Ishikawa (cell line): ENCODE data around the gene ABCE1.

Experiments
- CEBPB ChIP-seq: IDR thresholded peaks from 2 replicates; pipeline ENCODE4 v1.6.1; 2012
- CREB1 ChIP-seq: IDR thresholded peaks from 2 replicates; pipeline ENCODE4 v1.6.1; 2012; ENCODE audit warnings: low read depth
- EGR1 ChIP-seq: IDR thresholded peaks from 2 replicates; pipeline ENCODE4 v1.6.1; 2012
- EP300 ChIP-seq: IDR thresholded peaks from 2 replicates; pipeline ENCODE4 v1.6.1; 2012; ENCODE audit warnings: borderline replicate concordance
- FOXM1 ChIP-seq: IDR thresholded peaks from 2 replicates; pipeline ENCODE4 v1.6.1; 2012; ENCODE audit warnings: low read depth, borderline replicate concordance
- NFIC ChIP-seq: IDR thresholded peaks from 2 replicates; pipeline ENCODE4 v1.6.1; 2012
- RAD21 ChIP-seq: IDR thresholded peaks from 2 replicates; pipeline ENCODE4 v1.6.1; 2012; ENCODE audit warnings: low read depth
- REST ChIP-seq: IDR thresholded peaks from 2 replicates; pipeline ENCODE4 v1.6.1; 2012; ENCODE audit warnings: low read depth, mild to moderate bottlenecking
- TAF1 ChIP-seq: IDR thresholded peaks from 2 replicates; pipeline ENCODE4 v1.6.1; 2012; ENCODE audit warnings: low read depth, mild to moderate bottlenecking
- TCF12 ChIP-seq: IDR thresholded peaks from 2 replicates; pipeline ENCODE4 v1.6.1; 2012; ENCODE audit warnings: low read depth
- TEAD4 ChIP-seq: IDR thresholded peaks from 2 replicates; pipeline ENCODE4 v1.6.1; 2012
- YY1 ChIP-seq: IDR thresholded peaks from 2 replicates; pipeline ENCODE4 v1.6.1; 2012; ENCODE audit warnings: low read depth
- ZBTB7A ChIP-seq: IDR thresholded peaks from 2 replicates; pipeline ENCODE4 v1.6.1; 2012; ENCODE audit warnings: low read depth
- TF ChIP-seq, protein P1 (sequence below): IDR thresholded peaks from 2 replicates; pipeline ENCODE4 v1.6.1; 2012
- TF ChIP-seq, protein P2 (sequence below): IDR thresholded peaks from 2 replicates; pipeline ENCODE4 v1.6.1; 2012

Gene ABCE1

DNA sequence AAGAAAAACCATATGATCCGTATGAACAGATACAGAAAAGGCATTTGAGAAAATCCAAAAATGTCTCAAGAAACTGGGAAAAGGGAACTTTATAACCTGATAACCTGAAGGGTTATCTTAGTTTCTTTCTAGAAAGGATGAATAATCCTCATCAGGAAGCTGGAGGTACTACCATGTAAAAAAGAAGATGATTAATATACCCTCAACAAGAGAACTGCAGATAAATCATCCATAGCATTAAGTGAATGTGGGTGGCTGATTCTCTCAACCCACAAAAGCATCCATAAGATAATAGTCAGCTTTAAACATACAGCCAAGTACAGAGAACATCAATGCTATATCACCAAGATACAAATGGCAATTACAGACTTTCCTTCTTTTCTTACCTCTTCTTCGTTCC lies 26.6 kb upstream of the ABCE1 start:
- TF ChIP-seq, protein P1, sequence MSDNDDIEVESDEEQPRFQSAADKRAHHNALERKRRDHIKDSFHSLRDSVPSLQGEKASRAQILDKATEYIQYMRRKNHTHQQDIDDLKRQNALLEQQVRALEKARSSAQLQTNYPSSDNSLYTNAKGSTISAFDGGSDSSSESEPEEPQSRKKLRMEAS = no peak
- no peak for TF ChIP-seq CEBPB
- TF ChIP-seq TEAD4 = no peak
- no peak for TF ChIP-seq CREB1
- no peak for TF ChIP-seq RAD21
- TF ChIP-seq, protein P2, sequence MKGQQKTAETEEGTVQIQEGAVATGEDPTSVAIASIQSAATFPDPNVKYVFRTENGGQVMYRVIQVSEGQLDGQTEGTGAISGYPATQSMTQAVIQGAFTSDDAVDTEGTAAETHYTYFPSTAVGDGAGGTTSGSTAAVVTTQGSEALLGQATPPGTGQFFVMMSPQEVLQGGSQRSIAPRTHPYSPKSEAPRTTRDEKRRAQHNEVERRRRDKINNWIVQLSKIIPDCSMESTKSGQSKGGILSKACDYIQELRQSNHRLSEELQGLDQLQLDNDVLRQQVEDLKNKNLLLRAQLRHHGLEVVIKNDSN = no peak
- no peak for TF ChIP-seq FOXM1
- no peak for TF ChIP-seq YY1
- no peak for TF ChIP-seq TAF1
- no peak for TF ChIP-seq EGR1
- no peak for TF ChIP-seq NFIC
- no peak for TF ChIP-seq EP300
- no peak for TF ChIP-seq ZBTB7A
- TF ChIP-seq TCF12 = no peak
- TF ChIP-seq REST = no peak

DNA sequence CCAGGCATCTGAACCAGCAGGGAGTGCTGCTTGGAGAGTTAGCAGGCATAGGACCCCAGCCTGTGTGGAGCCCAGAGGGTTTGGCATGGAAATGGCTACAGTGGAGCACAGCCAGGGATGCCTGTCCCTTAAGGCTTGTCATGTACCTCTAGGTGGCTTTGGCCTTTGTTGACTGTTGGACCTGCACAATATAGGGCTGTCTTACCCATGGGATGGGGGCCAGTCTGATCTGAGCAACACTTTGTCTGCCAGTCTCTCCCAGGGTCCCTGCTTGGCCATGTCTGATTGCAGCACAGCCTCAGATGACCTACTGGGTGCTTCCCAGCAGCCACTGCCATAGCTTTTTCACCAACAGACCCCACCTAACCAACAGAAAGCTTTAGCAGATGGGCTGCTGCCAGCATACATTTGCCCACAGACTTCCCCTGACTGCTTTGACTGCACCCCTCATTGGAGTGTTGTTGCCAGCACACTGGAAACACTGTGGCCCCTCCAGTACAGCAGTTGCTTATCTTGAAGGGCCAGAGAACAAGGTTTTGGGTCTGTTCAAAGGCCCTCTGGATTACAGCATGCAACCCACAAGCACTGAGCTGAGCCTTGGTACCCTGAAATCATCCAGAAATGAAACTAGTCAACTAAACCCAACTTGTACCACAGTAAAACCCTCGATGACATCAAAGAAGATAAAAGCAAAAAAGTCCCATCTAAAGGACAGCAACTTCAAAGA lies 22.2 kb upstream of the ABCE1 start:
- TF ChIP-seq FOXM1 (no peak), REST (no peak), EP300 (no peak), TAF1 (no peak), CEBPB (no peak), TEAD4 (no peak), NFIC (no peak), ZBTB7A (no peak)
- TF ChIP-seq, protein P1 = no peak

DNA sequence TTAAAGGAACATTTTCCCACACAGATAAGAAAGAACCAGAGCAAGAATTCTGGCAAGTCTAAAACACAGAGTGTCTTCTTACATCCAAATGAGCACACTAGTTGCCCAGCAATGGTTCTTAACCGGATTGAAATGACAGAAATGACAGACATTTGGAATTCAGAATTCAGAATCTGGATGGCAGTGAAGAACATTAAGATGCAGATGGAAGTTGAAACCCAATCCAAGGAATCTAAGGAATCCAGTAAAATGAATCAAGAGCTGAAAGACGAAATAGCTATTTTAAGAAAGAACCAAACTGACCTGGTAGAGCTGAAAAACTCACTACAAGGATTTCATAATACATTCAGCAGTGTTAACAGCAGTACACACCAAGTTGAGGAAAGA lies 21.6 kb upstream of the ABCE1 start:
- TF ChIP-seq TAF1 = no peak

- no peak for TF ChIP-seq TEAD4
- no peak for TF ChIP-seq EGR1
- TF ChIP-seq TAF1 = no peak
Measured at GRCh38 chr4:145081756-145082155, 16.4 kb upstream of the ABCE1 start.

DNA sequence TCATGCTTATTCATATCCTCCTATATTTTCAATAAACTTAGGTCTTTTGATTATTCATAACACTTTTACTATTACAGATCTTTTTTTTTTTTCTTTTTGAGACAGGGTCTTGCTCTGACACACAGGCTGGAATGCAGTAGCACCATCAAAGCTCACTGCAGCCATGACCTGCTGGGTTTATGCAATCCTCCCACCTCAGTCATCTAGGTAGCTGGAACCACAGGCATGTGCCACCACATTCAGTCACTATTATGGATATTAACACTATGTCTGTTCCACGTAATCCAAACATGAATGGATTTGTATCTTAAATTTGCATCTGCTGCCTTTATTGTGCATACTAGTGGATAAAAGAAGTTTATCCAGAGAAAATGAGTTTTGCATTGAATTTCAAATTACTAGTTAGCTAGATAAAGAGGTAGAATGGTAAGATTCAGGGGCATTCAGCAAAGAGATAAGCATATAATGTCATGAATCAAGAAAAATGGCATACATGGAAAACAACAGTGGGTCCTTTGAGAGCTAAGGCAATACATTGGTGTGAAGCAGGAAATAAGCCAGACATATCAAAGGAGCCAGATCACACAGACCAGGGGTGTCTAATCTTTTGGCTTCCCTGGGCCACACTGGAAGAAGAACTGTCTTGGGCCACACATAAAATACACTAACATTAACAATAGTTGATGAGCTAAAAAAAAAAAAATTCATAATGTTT lies 14.1 kb upstream of the ABCE1 start:
- TF ChIP-seq YY1 (no peak), NFIC (no peak), CREB1 (no peak), TCF12 (no peak), RAD21 (no peak), EP300 (no peak), REST (no peak), FOXM1 (no peak), TAF1 (no peak), TEAD4 (no peak)
- TF ChIP-seq, protein P2 = no peak
